NCI-H510A (cell line): ENCODE measurements around the gene ABCC3.
"Not testable (repeated sequence)": the region's sequence is repeated elsewhere in the genome, so short reads cannot be mapped to it uniquely, and the experiment has no call there.

Source experiments
- DNase-seq: peaks from one replicate; lab custom pipeline; 2025; lab: John Stamatoyannopoulos, UW

Gene ABCC3

GRCh38 chr17:50707289-50708049 lies 72.8 kb downstream of the ABCC3 start, which contains the start of gene ANKRD40:
TSS of gene ANKRD40 (minus strand) at chr17:50707914. CDS start at chr17:50707654, 260 bp downstream.
- DNase-seq, result peak; percentile 85

GRCh38 chr17:50708050-50709000 lies 73.6 kb downstream of the ABCC3 start:
- no peak for DNase-seq

GRCh38 chr17:50709053-50709452 lies 74.4 kb downstream of the ABCC3 start:
- not testable (repeated sequence) for DNase-seq

GRCh38 chr17:50710025-50710424 lies 75.3 kb downstream of the ABCC3 start:
- no peak for DNase-seq

GRCh38 chr17:50710650-50711049 lies 76.0 kb downstream of the ABCC3 start:
- no peak for DNase-seq

- no peak for DNase-seq
Observed at GRCh38 chr17:50712641-50713040, 78.0 kb downstream of the ABCC3 start.

- DNase-seq, result no peak
Observed at GRCh38 chr17:50715471-50715870, 80.8 kb downstream of the ABCC3 start.

GRCh38 chr17:50719144-50719923 lies 84.7 kb downstream of the ABCC3 start, which contains the start of gene LUC7L3:
TSS of gene LUC7L3 (plus strand) at chr17:50719603. CDS start at chr17:50719733, 130 bp downstream.
- peak; percentile 96 for DNase-seq

- DNase-seq, result no peak
Observed at GRCh38 chr17:50719924-50720794, 85.5 kb downstream of the ABCC3 start.

- DNase-seq, result no peak
Observed at GRCh38 chr17:50721194-50722010, 86.7 kb downstream of the ABCC3 start.

GRCh38 chr17:50722746-50723145 lies 88.1 kb downstream of the ABCC3 start:
- no peak for DNase-seq

- DNase-seq, result not testable (repeated sequence)
Observed at GRCh38 chr17:50724622-50725021, 89.9 kb downstream of the ABCC3 start.

- no peak for DNase-seq
Observed at GRCh38 chr17:50725769-50726655, 91.3 kb downstream of the ABCC3 start.

GRCh38 chr17:50728112-50728429 lies 93.4 kb downstream of the ABCC3 start:
- DNase-seq, result no peak

GRCh38 chr17:50728881-50729765 lies 94.4 kb downstream of the ABCC3 start:
- no peak for DNase-seq

- no peak for DNase-seq
Observed at GRCh38 chr17:50731575-50732460, 97.1 kb downstream of the ABCC3 start.

GRCh38 chr17:50735287-50735686 lies 100.6 kb downstream of the ABCC3 start:
- no peak for DNase-seq
